ENCODE measurements around the gene LRRC28. TPM values are rescaled to one million over a fixed set of nuclear protein-coding genes. Genes with fewer than 3 reads are reported as not detected.

LRRC28 gene
- polyA plus RNA-seq, 1 of the 3 experiments (the other 2 are of a cell fraction) = 15.2 TPM

DNA sequence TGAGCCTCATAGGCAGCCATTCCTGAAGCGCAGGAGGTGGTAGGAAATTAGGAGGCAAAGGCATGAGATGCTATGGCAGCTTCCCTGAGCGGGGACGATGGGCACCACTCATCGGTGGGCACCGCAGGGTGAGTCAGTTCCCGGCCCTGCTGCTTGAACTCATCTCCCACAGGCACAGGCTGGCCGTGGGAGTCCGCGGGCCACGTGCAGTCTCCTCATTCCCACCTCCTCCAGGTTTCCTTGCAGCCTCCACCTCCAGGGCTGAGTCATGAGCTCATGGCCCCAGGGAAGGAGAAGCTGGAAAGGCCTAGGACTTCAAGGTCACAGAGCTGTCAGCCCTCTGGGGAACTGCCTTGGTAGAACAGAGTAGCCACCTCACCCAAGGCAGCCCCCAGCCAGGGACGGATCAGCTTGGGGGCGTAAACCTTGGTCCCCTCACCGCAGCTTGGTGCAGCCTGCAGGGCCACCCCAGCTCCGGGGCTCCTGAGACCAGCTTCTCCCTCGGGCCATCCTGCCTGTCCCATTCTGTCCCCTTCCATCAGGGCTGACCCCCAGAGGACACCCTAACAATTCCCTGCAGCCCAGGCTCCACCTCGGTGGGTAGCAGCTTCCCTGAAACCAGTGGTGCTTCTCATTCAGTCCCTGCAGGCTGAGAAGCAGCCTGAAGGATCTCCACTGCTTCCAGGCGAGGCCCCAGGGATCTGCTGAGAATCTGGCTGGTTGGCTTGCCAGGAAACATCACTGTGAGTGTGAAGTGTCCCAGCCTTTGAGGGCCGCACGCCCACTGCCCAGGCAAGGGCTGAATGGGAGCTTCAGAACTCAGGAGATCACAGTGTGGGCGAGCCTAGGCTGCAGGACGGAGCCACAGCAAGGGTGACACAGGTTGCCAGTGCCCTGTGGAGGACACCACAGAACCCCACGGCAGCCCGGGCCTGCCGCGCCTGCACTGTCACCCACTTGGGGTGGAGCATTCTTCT, 163.8 kb downstream of the LRRC28 start:
- no peak for TF ChIP-seq TCF12 (IDR thresholded peaks at IDR 0.05)
- TF ChIP-seq, protein P1, sequence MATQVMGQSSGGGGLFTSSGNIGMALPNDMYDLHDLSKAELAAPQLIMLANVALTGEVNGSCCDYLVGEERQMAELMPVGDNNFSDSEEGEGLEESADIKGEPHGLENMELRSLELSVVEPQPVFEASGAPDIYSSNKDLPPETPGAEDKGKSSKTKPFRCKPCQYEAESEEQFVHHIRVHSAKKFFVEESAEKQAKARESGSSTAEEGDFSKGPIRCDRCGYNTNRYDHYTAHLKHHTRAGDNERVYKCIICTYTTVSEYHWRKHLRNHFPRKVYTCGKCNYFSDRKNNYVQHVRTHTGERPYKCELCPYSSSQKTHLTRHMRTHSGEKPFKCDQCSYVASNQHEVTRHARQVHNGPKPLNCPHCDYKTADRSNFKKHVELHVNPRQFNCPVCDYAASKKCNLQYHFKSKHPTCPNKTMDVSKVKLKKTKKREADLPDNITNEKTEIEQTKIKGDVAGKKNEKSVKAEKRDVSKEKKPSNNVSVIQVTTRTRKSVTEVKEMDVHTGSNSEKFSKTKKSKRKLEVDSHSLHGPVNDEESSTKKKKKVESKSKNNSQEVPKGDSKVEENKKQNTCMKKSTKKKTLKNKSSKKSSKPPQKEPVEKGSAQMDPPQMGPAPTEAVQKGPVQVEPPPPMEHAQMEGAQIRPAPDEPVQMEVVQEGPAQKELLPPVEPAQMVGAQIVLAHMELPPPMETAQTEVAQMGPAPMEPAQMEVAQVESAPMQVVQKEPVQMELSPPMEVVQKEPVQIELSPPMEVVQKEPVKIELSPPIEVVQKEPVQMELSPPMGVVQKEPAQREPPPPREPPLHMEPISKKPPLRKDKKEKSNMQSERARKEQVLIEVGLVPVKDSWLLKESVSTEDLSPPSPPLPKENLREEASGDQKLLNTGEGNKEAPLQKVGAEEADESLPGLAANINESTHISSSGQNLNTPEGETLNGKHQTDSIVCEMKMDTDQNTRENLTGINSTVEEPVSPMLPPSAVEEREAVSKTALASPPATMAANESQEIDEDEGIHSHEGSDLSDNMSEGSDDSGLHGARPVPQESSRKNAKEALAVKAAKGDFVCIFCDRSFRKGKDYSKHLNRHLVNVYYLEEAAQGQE (IDR thresholded peaks at IDR 0.05; ENCODE audit: low read depth, low read length) = no peak
- TF ChIP-seq, protein P2, sequence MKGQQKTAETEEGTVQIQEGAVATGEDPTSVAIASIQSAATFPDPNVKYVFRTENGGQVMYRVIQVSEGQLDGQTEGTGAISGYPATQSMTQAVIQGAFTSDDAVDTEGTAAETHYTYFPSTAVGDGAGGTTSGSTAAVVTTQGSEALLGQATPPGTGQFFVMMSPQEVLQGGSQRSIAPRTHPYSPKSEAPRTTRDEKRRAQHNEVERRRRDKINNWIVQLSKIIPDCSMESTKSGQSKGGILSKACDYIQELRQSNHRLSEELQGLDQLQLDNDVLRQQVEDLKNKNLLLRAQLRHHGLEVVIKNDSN (IDR thresholded peaks at IDR 0.05; ENCODE audit: borderline replicate concordance, low read depth) = no peak
- TF ChIP-seq SIN3A (IDR thresholded peaks at IDR 0.05; ENCODE audit: borderline replicate concordance, low read depth, low read length) = no peak
- TF ChIP-seq, protein P3, sequence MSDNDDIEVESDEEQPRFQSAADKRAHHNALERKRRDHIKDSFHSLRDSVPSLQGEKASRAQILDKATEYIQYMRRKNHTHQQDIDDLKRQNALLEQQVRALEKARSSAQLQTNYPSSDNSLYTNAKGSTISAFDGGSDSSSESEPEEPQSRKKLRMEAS (IDR thresholded peaks at IDR 0.05; ENCODE audit: low read depth) = no peak
- TF ChIP-seq, protein P4, sequence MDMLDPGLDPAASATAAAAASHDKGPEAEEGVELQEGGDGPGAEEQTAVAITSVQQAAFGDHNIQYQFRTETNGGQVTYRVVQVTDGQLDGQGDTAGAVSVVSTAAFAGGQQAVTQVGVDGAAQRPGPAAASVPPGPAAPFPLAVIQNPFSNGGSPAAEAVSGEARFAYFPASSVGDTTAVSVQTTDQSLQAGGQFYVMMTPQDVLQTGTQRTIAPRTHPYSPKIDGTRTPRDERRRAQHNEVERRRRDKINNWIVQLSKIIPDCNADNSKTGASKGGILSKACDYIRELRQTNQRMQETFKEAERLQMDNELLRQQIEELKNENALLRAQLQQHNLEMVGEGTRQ (IDR thresholded peaks at IDR 0.05; ENCODE audit: borderline replicate concordance, low read depth, low read length) = no peak
- TF ChIP-seq EZH2phosphoT487 (IDR thresholded peaks at IDR 0.05; ENCODE audit: borderline replicate concordance, low read depth) = no peak
- no peak for TF ChIP-seq FOXJ3 (CRISPR knock-in tag; IDR thresholded peaks at IDR 0.05)
- TF ChIP-seq, protein P5, sequence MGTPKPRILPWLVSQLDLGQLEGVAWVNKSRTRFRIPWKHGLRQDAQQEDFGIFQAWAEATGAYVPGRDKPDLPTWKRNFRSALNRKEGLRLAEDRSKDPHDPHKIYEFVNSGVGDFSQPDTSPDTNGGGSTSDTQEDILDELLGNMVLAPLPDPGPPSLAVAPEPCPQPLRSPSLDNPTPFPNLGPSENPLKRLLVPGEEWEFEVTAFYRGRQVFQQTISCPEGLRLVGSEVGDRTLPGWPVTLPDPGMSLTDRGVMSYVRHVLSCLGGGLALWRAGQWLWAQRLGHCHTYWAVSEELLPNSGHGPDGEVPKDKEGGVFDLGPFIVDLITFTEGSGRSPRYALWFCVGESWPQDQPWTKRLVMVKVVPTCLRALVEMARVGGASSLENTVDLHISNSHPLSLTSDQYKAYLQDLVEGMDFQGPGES (IDR thresholded peaks at IDR 0.05; ENCODE audit: low read depth, low read length) = no peak
- TF ChIP-seq, protein P6, sequence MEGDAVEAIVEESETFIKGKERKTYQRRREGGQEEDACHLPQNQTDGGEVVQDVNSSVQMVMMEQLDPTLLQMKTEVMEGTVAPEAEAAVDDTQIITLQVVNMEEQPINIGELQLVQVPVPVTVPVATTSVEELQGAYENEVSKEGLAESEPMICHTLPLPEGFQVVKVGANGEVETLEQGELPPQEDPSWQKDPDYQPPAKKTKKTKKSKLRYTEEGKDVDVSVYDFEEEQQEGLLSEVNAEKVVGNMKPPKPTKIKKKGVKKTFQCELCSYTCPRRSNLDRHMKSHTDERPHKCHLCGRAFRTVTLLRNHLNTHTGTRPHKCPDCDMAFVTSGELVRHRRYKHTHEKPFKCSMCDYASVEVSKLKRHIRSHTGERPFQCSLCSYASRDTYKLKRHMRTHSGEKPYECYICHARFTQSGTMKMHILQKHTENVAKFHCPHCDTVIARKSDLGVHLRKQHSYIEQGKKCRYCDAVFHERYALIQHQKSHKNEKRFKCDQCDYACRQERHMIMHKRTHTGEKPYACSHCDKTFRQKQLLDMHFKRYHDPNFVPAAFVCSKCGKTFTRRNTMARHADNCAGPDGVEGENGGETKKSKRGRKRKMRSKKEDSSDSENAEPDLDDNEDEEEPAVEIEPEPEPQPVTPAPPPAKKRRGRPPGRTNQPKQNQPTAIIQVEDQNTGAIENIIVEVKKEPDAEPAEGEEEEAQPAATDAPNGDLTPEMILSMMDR (IDR thresholded peaks at IDR 0.05) = no peak
- TF ChIP-seq MEF2A (IDR thresholded peaks at IDR 0.05; ENCODE audit: borderline replicate concordance, low read depth) = no peak
- no peak for TF ChIP-seq RCOR1 (IDR thresholded peaks at IDR 0.05; ENCODE audit: low read length)
- TF ChIP-seq YY1 (IDR thresholded peaks at IDR 0.05; ENCODE audit: low read depth) = no peak
- no peak for TF ChIP-seq RFX5 (IDR thresholded peaks at IDR 0.05; ENCODE audit: low read length)
- no peak for TF ChIP-seq RAD21 (IDR thresholded peaks at IDR 0.05; ENCODE audit: low read length)
- no peak for TF ChIP-seq SMC3 (IDR thresholded peaks at IDR 0.05; ENCODE audit: low read depth, low read length)
- Histone ChIP-seq H3K79me2 (ENCODE audit: insufficient read depth) (no peaks in the 10 kb centered on the region), H3K4me2 (no peak overlapping the region), H3K9me2 (no peaks in the 10 kb centered on the region), H3F3A (replicated peaks; ENCODE audit: insufficient read depth) (no peaks in the 10 kb centered on the region), H3K9me3 (no peaks in the 10 kb centered on the region), H2AFZ (ENCODE audit: low read depth) (no peak overlapping the region), H3K4me1 (ENCODE audit: control insufficient read depth in 1 of 2, insufficient read depth in 2 of 2, low read depth in 1 of 2, low read length in 1 of 2) (no peaks in the 10 kb centered on the region), H4K20me1 (ENCODE audit: insufficient read depth) (no peaks in the 10 kb centered on the region), H3K27ac (ENCODE audit: low read depth in 2 of 2, low read length in 1 of 2) (no peak overlapping the region), H3K4me3 (ENCODE audit: low read depth in 2 of 2, low read length in 1 of 2) (no peak overlapping the region), H3K36me3 (replicated peaks in 1 of 2; ENCODE audit: control insufficient read depth in 1 of 2, insufficient read depth in 2 of 2, low read length in 1 of 2) (no peaks in the 10 kb centered on the region), H3K9ac (no peak overlapping the region), H3K27me3 (ENCODE audit: insufficient read depth) (no peaks in the 10 kb centered on the region)
- WGBS (ENCODE audit: low lambda C conversion rate) = 84% methylated on average over 17 of the region's 25 CpGs
- DNase-seq = peak; percentile 13
- ChIA-PET CTCF (interaction anchor here (1.9 kb wide), 1 partner anchor 289 kb away, joined by 10 read pairs; no protein-coding TSS in a partner anchor), POLR2A (no interaction called here)
